Neuronal stem cell (in vitro differentiated cells): ENCODE measurements around the gene ALDH2.

Source experiments
- DNase-seq: peaks from one replicate; pipeline ENCODE4 v3.0.0-alpha.2; 2013; ENCODE audit warnings: low spot score
- H2AFZ ChIP-seq: one replicate; pipeline ENCODE4 v1.6.1; 2013; ENCODE audit warnings: mild to moderate bottlenecking, low read length, inconsistent platforms
- H2AK5ac ChIP-seq: 2 replicates; pipeline ENCODE4 v1.6.1; 2013; ENCODE audit warnings: low read depth, mild to moderate bottlenecking, inconsistent platforms, low read length, moderate library complexity, mixed read lengths
- H2BK120ac ChIP-seq: 2 replicates; pipeline ENCODE4 v1.6.1; 2013; ENCODE audit warnings: low read depth, mild to moderate bottlenecking, inconsistent platforms, low read length, moderate library complexity, mixed read lengths
- H2BK12ac ChIP-seq: one replicate; pipeline ENCODE4 v1.6.1; 2013; ENCODE audit warnings: low read length, inconsistent platforms
- H2BK15ac ChIP-seq: 2 replicates; pipeline ENCODE4 v1.6.1; 2013; ENCODE audit warnings: mild to moderate bottlenecking, low read length, inconsistent platforms, mixed read lengths
- H2BK5ac ChIP-seq: one replicate; pipeline ENCODE4 v1.6.1; 2013; ENCODE audit warnings: inconsistent platforms, mild to moderate bottlenecking, low read length, moderate library complexity
- H3K14ac ChIP-seq: one replicate; pipeline ENCODE4 v1.6.1; 2013; ENCODE audit warnings: low read length, inconsistent platforms
- H3K18ac ChIP-seq: 2 replicates; pipeline ENCODE4 v1.6.1; 2013; ENCODE audit warnings: low read length, inconsistent platforms
- H3K23ac ChIP-seq: 2 replicates; pipeline ENCODE4 v1.6.1; 2013; ENCODE audit warnings: low read depth, mild to moderate bottlenecking, mixed read lengths, low read length, inconsistent platforms; ENCODE audit not compliant: poor library complexity
- H3K27ac ChIP-seq: replicated peaks from 3 replicates; pipeline ENCODE4 v1.5.1; 2013; ENCODE audit warnings: low read length, inconsistent platforms
- H3K27me3 ChIP-seq, 3 experiments: 2 replicates each; pipeline ENCODE4 v1.6.1; 2013; ENCODE audit warnings: low read length in 3 of 3, mild to moderate bottlenecking in 2 of 3, inconsistent platforms in 1 of 3, low read depth in 1 of 3, mixed read lengths in 1 of 3, moderate library complexity in 1 of 3; ENCODE audit not compliant: control insufficient read depth in 3 of 3, insufficient read depth in 3 of 3
- H3K36me3 ChIP-seq, 2 donors: replicated peaks in 1 of 2; 2 replicates each; pipeline ENCODE4 v1.6.1; 2013; ENCODE audit warnings: low read length in 2 of 2; ENCODE audit not compliant: control insufficient read depth in 2 of 2, insufficient read depth in 2 of 2
- H3K4ac ChIP-seq: 2 replicates; pipeline ENCODE4 v1.6.1; 2013; ENCODE audit warnings: inconsistent platforms, mild to moderate bottlenecking, low read length, moderate library complexity
- H3K4me1 ChIP-seq, 2 donors: 1 replicate in 1 of 2; 2 replicates in 1 of 2; pipeline ENCODE4 v1.6.1; 2013; ENCODE audit warnings: low read length in 2 of 2, low read depth in 1 of 2; ENCODE audit not compliant: control insufficient read depth in 2 of 2, insufficient read depth in 1 of 2
- H3K4me2 ChIP-seq: one replicate; pipeline ENCODE4 v1.6.1; 2013; ENCODE audit warnings: mild to moderate bottlenecking, low read length, inconsistent platforms; ENCODE audit not compliant: insufficient read depth, poor library complexity, severe bottlenecking
- H3K4me3 ChIP-seq, 2 donors: 2 replicates each; pipeline ENCODE4 v1.5.1; 2013; ENCODE audit warnings: low read length in 2 of 2, mild to moderate bottlenecking in 2 of 2, inconsistent platforms in 1 of 2, moderate library complexity in 1 of 2
- H3K79me1 ChIP-seq: one replicate; pipeline ENCODE4 v1.6.1; 2013; ENCODE audit warnings: low read depth, mild to moderate bottlenecking, inconsistent platforms, low read length, moderate library complexity
- H3K9ac ChIP-seq: one replicate; pipeline ENCODE4 v1.6.1; 2013; ENCODE audit warnings: mild to moderate bottlenecking, low read depth, low read length, inconsistent platforms; ENCODE audit not compliant: poor library complexity
- H3K9me3 ChIP-seq, 2 donors: replicated peaks in 1 of 2; 2 replicates each; pipeline versions ENCODE3 to v1.6.1; 2013; ENCODE audit warnings: low read length in 2 of 2, mild to moderate bottlenecking in 2 of 2, inconsistent platforms in 1 of 2, low read depth in 1 of 2, mixed read lengths in 1 of 2, moderate library complexity in 1 of 2; ENCODE audit not compliant: control insufficient read depth in 2 of 2, insufficient read depth in 1 of 2
- H4K8ac ChIP-seq: one replicate; pipeline ENCODE4 v1.6.1; 2013; ENCODE audit warnings: low read depth, mild to moderate bottlenecking, inconsistent platforms, low read length, moderate library complexity
- H4K91ac ChIP-seq: one replicate; pipeline ENCODE4 v1.6.1; 2013; ENCODE audit warnings: low read length, low read depth, mild to moderate bottlenecking, inconsistent platforms; ENCODE audit not compliant: poor library complexity
- WGBS, 2 donors: extraction: QIAGEN DNeasy Blood & Tissue Kit; methylation state at CpG; one replicate each; pipeline ENCODE4 v1.1.7; 2013; ENCODE audit warnings: missing lambda C conversion rate in 2 of 2, mixed read lengths in 1 of 2; ENCODE audit not compliant: insufficient read length in 2 of 2, insufficient replicate concordance in 1 of 2; ENCODE audit errors: extremely low coverage in 2 of 2; 5-methylcytosine and 5-hydroxymethylcytosine counted together

Gene ALDH2

GRCh38 chr12:111785651-111786050 lies 18.9 kb downstream of the ALDH2 start:
- no CpG with 5 or more reads among the region's 2 CpGs for WGBS, 2 donors
- Histone ChIP-seq H2BK5ac (no peak overlapping the region), H3K4me1 (no peaks in the 10 kb centered on the region), H3K9me3 (peaks cover 5 to 9% of the 10 kb centered on the region in 2 donors), H4K91ac (no peak overlapping the region), H3K4ac (no peak overlapping the region), H3K23ac (no peak overlapping the region), H3K4me3 (no peak overlapping the region), H2BK12ac (no peak overlapping the region), H3K4me2 (no peak overlapping the region), H3K27me3 (no peaks in the 10 kb centered on the region), H3K36me3 (peaks cover 32 to 41% of the 10 kb centered on the region in 2 donors), H3K9ac (no peak overlapping the region), H3K79me1 (peaks cover 5% of the 10 kb centered on the region), H4K8ac (no peak overlapping the region), H2AFZ (no peak overlapping the region), H2BK120ac (no peak overlapping the region), H3K14ac (no peak overlapping the region), H2BK15ac (no peak overlapping the region), H3K18ac (no peak overlapping the region), H3K27ac (no peak overlapping the region), H2AK5ac (no peak overlapping the region)
- DNase-seq = no peak

- H2BK5ac ChIP-seq = no peak overlapping the region
- no peak overlapping the region for H2AK5ac ChIP-seq
- H2BK12ac ChIP-seq = no peak overlapping the region
- no peak overlapping the region for H3K4me2 ChIP-seq
- H3K9ac ChIP-seq = no peak overlapping the region
- no peaks in the 10 kb centered on the region for H3K4me1 ChIP-seq
- no peaks in the 10 kb centered on the region for H3K27me3 ChIP-seq
- peaks cover 0 to 2% of the 10 kb centered on the region in 2 donors for H3K9me3 ChIP-seq
- no peak overlapping the region for H3K23ac ChIP-seq
- peaks cover 3% of the 10 kb centered on the region for H3K79me1 ChIP-seq
- H4K91ac ChIP-seq = no peak overlapping the region
- no peak overlapping the region for H3K4me3 ChIP-seq
- no peak overlapping the region for H3K4ac ChIP-seq
- H2AFZ ChIP-seq = no peak overlapping the region
- WGBS, 2 donors = no CpG with 5 or more reads among the region's 8 CpGs
- H2BK120ac ChIP-seq = no peak overlapping the region
- no peak overlapping the region for H3K14ac ChIP-seq
- H3K18ac ChIP-seq = no peak overlapping the region
- H3K36me3 ChIP-seq = peaks cover 52 to 53% of the 10 kb centered on the region in 2 donors
- no peak overlapping the region for H4K8ac ChIP-seq
- no peak overlapping the region for H3K27ac ChIP-seq
- no peak for DNase-seq
- no peak overlapping the region for H2BK15ac ChIP-seq
These were observed 21.5 kb downstream of the ALDH2 start for GRCh38 chr12:111788178-111788654.

- H3K27me3 ChIP-seq = no peaks in the 10 kb centered on the region
- H3K9me3 ChIP-seq = no peaks in the 10 kb centered on the region
- no peak overlapping the region for H2BK15ac ChIP-seq
- DNase-seq = no peak
- H3K27ac ChIP-seq = no peak overlapping the region
- H3K9ac ChIP-seq = no peak overlapping the region
- no peak overlapping the region for H3K4me3 ChIP-seq
- H3K4ac ChIP-seq = no peak overlapping the region
- H3K4me1 ChIP-seq = no peaks in the 10 kb centered on the region
- peaks cover 46 to 53% of the 10 kb centered on the region in 2 donors for H3K36me3 ChIP-seq
- H3K14ac ChIP-seq = no peak overlapping the region
- no peak overlapping the region for H2BK12ac ChIP-seq
- no peak overlapping the region for H2BK5ac ChIP-seq
- H3K79me1 ChIP-seq = peaks cover 3% of the 10 kb centered on the region
- no peak overlapping the region for H3K23ac ChIP-seq
- WGBS, 2 donors = no CpG with 5 or more reads among the region's 11 CpGs
- H3K18ac ChIP-seq = no peak overlapping the region
- H2AK5ac ChIP-seq = no peak overlapping the region
- H4K91ac ChIP-seq = no peak overlapping the region
- no peak overlapping the region for H3K4me2 ChIP-seq
- H2AFZ ChIP-seq = no peak overlapping the region
- H2BK120ac ChIP-seq = no peak overlapping the region
- no peak overlapping the region for H4K8ac ChIP-seq
These were observed 23.0 kb downstream of the ALDH2 start for GRCh38 chr12:111789779-111790178.

GRCh38 chr12:111791507-111791906 lies 24.8 kb downstream of the ALDH2 start:
- Histone ChIP-seq H3K4me3 (no peak overlapping the region), H3K27ac (no peak overlapping the region), H2AFZ (no peak overlapping the region), H2AK5ac (no peak overlapping the region), H3K23ac (peak overlapping the region; percentile 2), H4K8ac (no peak overlapping the region), H3K18ac (no peak overlapping the region), H4K91ac (no peak overlapping the region), H2BK12ac (no peak overlapping the region), H2BK15ac (no peak overlapping the region), H3K36me3 (peaks cover 40 to 47% of the 10 kb centered on the region in 2 donors), H2BK5ac (no peak overlapping the region), H3K9ac (no peak overlapping the region), H3K14ac (no peak overlapping the region), H3K4ac (no peak overlapping the region), H3K4me2 (no peak overlapping the region), H3K79me1 (peaks cover 3% of the 10 kb centered on the region), H3K9me3 (no peaks in the 10 kb centered on the region), H3K27me3 (no peaks in the 10 kb centered on the region), H2BK120ac (no peak overlapping the region), H3K4me1 (no peaks in the 10 kb centered on the region)
- no peak for DNase-seq
- WGBS, 2 donors = no CpG with 5 or more reads among the region's 8 CpGs
